NK-92 treated with Interleukin-12 subunit alpha and Interleukin-12 subunit beta, amount 100 ng/mL, for 24 hours (cell line): ENCODE measurements around the gene FAM9A.

Experiments used
- DNase-seq: peaks from one replicate; lab custom pipeline; 2025; lab: John Stamatoyannopoulos, UW

Gene FAM9A

GRCh38 chrX:8801041-8801599, at the start of gene FAM9A:
Gene FAM9A (minus strand): TSS chrX:8801383. CDS start chrX:8800171, 1,212 bp downstream.
- DNase-seq = no peak

GRCh38 chrX:8850478-8850877, 49.3 kb upstream of the FAM9A start:
- no peak for DNase-seq

- DNase-seq = no peak
Measured at GRCh38 chrX:8849945-8850344, 48.8 kb upstream of the FAM9A start.

- DNase-seq = no peak
Measured at GRCh38 chrX:8849458-8849857, 48.3 kb upstream of the FAM9A start.

GRCh38 chrX:8848911-8849310, 47.7 kb upstream of the FAM9A start:
- no peak for DNase-seq

- DNase-seq = no peak
Measured at GRCh38 chrX:8848441-8848840, 47.3 kb upstream of the FAM9A start.

GRCh38 chrX:8847360-8847759, 46.2 kb upstream of the FAM9A start:
- no peak for DNase-seq

- DNase-seq = no peak
Measured at GRCh38 chrX:8846266-8846665, 45.1 kb upstream of the FAM9A start.

- DNase-seq = no peak
Measured at GRCh38 chrX:8845469-8845868, 44.3 kb upstream of the FAM9A start.

GRCh38 chrX:8845060-8845459, 43.9 kb upstream of the FAM9A start:
- no peak for DNase-seq

- no peak for DNase-seq
Measured at GRCh38 chrX:8844157-8844556, 43.0 kb upstream of the FAM9A start.

- DNase-seq = no peak
Measured at GRCh38 chrX:8841911-8842310, 40.7 kb upstream of the FAM9A start.

GRCh38 chrX:8834392-8834791, 33.2 kb upstream of the FAM9A start:
- no peak for DNase-seq

GRCh38 chrX:8832582-8833378, 31.6 kb upstream of the FAM9A start:
- no peak for DNase-seq

GRCh38 chrX:8823698-8824097, 22.5 kb upstream of the FAM9A start:
- no peak for DNase-seq

GRCh38 chrX:8822002-8822401, 20.8 kb upstream of the FAM9A start:
- DNase-seq = no peak

GRCh38 chrX:8820910-8821527, 19.8 kb upstream of the FAM9A start:
- DNase-seq = no peak

- no peak for DNase-seq
Measured at GRCh38 chrX:8815460-8816065, 14.4 kb upstream of the FAM9A start.

GRCh38 chrX:8813036-8813435, 11.9 kb upstream of the FAM9A start:
- no peak for DNase-seq

- DNase-seq = no peak
Measured at GRCh38 chrX:8811611-8812010, 10.4 kb upstream of the FAM9A start.

- no peak for DNase-seq
Measured at GRCh38 chrX:8808661-8809060, 7.5 kb upstream of the FAM9A start.

- no peak for DNase-seq
Measured at GRCh38 chrX:8805974-8806373, 4.8 kb upstream of the FAM9A start.

GRCh38 chrX:8805046-8805445, 3.9 kb upstream of the FAM9A start:
- DNase-seq = no peak
